K562 (cell line): ENCODE data around the gene LAMTOR4. TPM values are rescaled to one million over a fixed set of nuclear protein-coding genes. Genes with fewer than 3 reads are reported as not detected.

Source experiments
- HIVEP1 ChIP-seq: fragments of 250-450 bp; sonication (Bioruptor Pico); IDR thresholded peaks from 2 replicates; pipeline ENCODE4 v1.4.0; 2020; ENCODE audit warnings: mild to moderate bottlenecking
- LEF1 ChIP-seq: fragments of 450-650 bp; IDR thresholded peaks from 2 replicates; pipeline ENCODE4 v1.6.1; 2016; ENCODE audit warnings: mild to moderate bottlenecking
- MCM3 ChIP-seq: fragments of 450-650 bp; IDR thresholded peaks from 2 replicates; pipeline ENCODE4 v1.6.1; 2016
- MIER1 ChIP-seq: fragments of 450-650 bp; IDR thresholded peaks from 2 replicates; pipeline ENCODE4 v1.6.1; 2016; ENCODE audit warnings: antibody characterized with exemption, mild to moderate bottlenecking, low read depth
- MTA3 ChIP-seq: fragments of 450-650 bp; formaldehyde crosslinking; IDR thresholded peaks from 2 replicates; pipeline ENCODE4 v1.6.1; 2017; ENCODE audit warnings: mild to moderate bottlenecking, borderline replicate concordance
- RAD21 ChIP-seq, 2 experiments: fragments of 250-450 bp in 1 of 2; fragments of 450-650 bp in 1 of 2; sonication (Bioruptor Pico) in 1 of 2; formaldehyde crosslinking in 1 of 2; IDR thresholded peaks in 1 of 2; conservative IDR thresholded peaks in 1 of 2; 2 replicates each; pipeline versions ENCODE4 v1.4.0 to v1.8.0; 2020 to 2022; ENCODE audit warnings: mild to moderate bottlenecking in 2 of 2, moderate library complexity in 1 of 2
- TSC22D4 ChIP-seq: fragments of 450-650 bp; IDR thresholded peaks from 2 replicates; pipeline ENCODE4 v1.6.1; 2016; ENCODE audit warnings: missing genetic modification characterization, missing biosample characterization, control low read depth
- ZFPM2 ChIP-seq: fragments of 250-450 bp; sonication (Bioruptor Pico); IDR thresholded peaks from 2 replicates; pipeline ENCODE4 v1.5.1; 2022; ENCODE audit warnings: mild to moderate bottlenecking
- ZNF197 ChIP-seq: fragments of 200-800 bp; sonication (Bioruptor generic); IDR thresholded peaks from 2 replicates; pipeline ENCODE4 v1.6.1; 2016; ENCODE audit warnings: low read depth, missing genetic modification characterization, missing compliant biosample characterization
- polyA plus RNA-seq, 8 experiments: library from polyadenylated mRNA; depleted of rRNA in 4 of 8; stranded (reverse) in 5 of 8; unstranded in 3 of 8; fragments of >200 nt; fragmentation: Nextera tagmentation in 2 of 8; fragmentation: Illumina TruSeq in 1 of 8; extraction: Ambion mirVana in 2 of 8; extraction: Trizol in 1 of 8; gene quantifications; 2 replicates each; pipeline versions ENCODE4 v1.2.1 to v1.2.3, GENCODE V29; 2011 to 2014; ENCODE audit warnings: inconsistent platforms in 1 of 8, missing spikeins in 1 of 8
- total RNA-seq, 7 experiments: library from RNA; depleted of rRNA in 6 of 7; stranded (reverse); fragments of >200 nt in 6 of 7; fragmentation: Illumina TruSeq in 2 of 7; extraction: Trizol in 2 of 7; gene quantifications; 2 replicates each; pipeline versions ENCODE4 v1.2.1 to v1.2.3, GENCODE V29; 2011 to 2021; ENCODE audit warnings: low replicate concordance in 1 of 7
- TF ChIP-seq, protein P1 (sequence below): fragments of 250-450 bp; sonication (Bioruptor Pico); IDR thresholded peaks from 2 replicates; pipeline ENCODE4 v1.4.0; 2020
- TF ChIP-seq, protein P2 (sequence below): fragments of 450-650 bp; IDR thresholded peaks from one replicate; pipeline ENCODE4 v1.6.1; 2018; ENCODE audit warnings: mild to moderate bottlenecking, moderate library complexity; ENCODE audit not compliant: partially characterized antibody
- TF ChIP-seq, protein P3 (sequence below): fragments of 450-650 bp; IDR thresholded peaks from 2 replicates; pipeline ENCODE4 v1.6.1; 2016; ENCODE audit warnings: missing biosample characterization, missing genetic modification characterization
- TF ChIP-seq, protein P4 (sequence below): fragments of 250-450 bp; sonication (Bioruptor Pico); IDR thresholded peaks from 2 replicates; pipeline ENCODE4 v1.5.0; 2021; ENCODE audit warnings: mild to moderate bottlenecking, moderate library complexity
- TF ChIP-seq, protein P5 (sequence below): sonication (generic); formaldehyde crosslinking; IDR thresholded peaks from 2 replicates; pipeline ENCODE4 v1.9.0; 2022; ENCODE audit warnings: mild to moderate bottlenecking, missing genetic modification reagents

The LAMTOR4 gene
- total and polyA plus RNA-seq, 9 of the 15 experiments (the other 6 are each of a cell fraction or from before 2014, with no cell fraction given): 79.6 to 314 (median 195) TPM

DNA sequence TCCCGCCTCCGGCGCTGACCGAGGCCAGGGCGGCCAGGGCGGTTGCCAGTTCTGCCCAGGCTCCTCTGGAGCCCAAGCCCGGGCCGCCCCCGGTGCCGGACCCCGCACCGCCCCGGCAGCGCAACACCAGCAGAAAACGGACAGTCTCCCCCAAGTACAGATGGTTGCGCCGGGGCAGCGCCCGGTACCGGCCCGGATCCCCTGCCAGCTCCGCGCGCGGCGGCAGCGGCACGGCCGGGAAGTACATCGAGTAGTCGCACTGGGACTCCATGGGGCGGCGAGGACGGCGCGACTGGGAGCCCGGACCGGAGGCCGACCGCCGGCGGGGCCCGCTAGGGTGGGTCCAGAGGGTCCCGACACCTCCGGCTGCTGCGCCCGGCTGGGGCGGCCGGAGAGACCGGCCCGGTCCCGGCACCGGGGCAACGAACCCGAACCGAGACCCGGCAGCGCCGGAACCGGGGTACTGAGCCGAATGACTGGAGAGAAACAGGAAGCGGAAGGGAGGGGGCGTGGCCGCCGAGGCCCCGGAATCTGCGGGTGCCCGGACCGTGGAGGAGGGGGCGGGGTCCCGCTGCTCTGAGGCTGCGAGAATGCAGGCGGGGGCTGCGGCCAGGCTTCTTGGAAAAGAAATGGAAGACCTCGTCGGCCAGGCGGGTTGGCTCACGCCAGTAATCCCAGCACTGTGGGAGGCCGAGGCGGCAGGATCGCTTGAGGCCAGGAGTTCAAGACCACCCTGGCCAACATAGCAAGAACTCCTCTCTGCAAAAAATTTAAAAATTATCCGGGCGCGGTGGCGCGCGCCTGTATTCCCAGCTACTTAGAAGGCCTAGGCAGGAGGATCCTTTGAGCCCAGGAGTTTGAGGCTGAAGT lies 9.7 kb downstream of the LAMTOR4 start, which contains the start of gene TRAPPC14 (continued):
- TF ChIP-seq ZFPM2 (CRISPR knock-in tag): 0 out of 2 replicates have a peak, but pooled peaks have one; percentile 90
- no peak for TF ChIP-seq TSC22D4 (tag)
- TF ChIP-seq LEF1: peak; percentile 56; the same call in 1 of the 2 replicates
- TF ChIP-seq, protein P1, sequence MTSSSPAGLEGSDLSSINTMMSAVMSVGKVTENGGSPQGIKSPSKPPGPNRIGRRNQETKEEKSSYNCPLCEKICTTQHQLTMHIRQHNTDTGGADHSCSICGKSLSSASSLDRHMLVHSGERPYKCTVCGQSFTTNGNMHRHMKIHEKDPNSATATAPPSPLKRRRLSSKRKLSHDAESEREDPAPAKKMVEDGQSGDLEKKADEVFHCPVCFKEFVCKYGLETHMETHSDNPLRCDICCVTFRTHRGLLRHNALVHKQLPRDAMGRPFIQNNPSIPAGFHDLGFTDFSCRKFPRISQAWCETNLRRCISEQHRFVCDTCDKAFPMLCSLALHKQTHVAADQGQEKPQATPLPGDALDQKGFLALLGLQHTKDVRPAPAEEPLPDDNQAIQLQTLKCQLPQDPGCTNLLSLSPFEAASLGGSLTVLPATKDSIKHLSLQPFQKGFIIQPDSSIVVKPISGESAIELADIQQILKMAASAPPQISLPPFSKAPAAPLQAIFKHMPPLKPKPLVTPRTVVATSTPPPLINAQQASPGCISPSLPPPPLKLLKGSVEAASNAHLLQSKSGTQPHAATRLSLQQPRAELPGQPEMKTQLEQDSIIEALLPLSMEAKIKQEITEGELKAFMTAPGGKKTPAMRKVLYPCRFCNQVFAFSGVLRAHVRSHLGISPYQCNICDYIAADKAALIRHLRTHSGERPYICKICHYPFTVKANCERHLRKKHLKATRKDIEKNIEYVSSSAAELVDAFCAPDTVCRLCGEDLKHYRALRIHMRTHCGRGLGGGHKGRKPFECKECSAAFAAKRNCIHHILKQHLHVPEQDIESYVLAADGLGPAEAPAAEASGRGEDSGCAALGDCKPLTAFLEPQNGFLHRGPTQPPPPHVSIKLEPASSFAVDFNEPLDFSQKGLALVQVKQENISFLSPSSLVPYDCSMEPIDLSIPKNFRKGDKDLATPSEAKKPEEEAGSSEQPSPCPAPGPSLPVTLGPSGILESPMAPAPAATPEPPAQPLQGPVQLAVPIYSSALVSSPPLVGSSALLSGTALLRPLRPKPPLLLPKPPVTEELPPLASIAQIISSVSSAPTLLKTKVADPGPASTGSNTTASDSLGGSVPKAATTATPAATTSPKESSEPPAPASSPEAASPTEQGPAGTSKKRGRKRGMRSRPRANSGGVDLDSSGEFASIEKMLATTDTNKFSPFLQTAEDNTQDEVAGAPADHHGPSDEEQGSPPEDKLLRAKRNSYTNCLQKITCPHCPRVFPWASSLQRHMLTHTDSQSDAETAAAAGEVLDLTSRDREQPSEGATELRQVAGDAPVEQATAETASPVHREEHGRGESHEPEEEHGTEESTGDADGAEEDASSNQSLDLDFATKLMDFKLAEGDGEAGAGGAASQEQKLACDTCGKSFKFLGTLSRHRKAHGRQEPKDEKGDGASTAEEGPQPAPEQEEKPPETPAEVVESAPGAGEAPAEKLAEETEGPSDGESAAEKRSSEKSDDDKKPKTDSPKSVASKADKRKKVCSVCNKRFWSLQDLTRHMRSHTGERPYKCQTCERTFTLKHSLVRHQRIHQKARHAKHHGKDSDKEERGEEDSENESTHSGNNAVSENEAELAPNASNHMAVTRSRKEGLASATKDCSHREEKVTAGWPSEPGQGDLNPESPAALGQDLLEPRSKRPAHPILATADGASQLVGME (CRISPR knock-in tag): no peak
- TF ChIP-seq, protein P2, sequence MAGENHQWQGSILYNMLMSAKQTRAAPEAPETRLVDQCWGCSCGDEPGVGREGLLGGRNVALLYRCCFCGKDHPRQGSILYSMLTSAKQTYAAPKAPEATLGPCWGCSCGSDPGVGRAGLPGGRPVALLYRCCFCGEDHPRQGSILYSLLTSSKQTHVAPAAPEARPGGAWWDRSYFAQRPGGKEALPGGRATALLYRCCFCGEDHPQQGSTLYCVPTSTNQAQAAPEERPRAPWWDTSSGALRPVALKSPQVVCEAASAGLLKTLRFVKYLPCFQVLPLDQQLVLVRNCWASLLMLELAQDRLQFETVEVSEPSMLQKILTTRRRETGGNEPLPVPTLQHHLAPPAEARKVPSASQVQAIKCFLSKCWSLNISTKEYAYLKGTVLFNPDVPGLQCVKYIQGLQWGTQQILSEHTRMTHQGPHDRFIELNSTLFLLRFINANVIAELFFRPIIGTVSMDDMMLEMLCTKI: no peak
- TF ChIP-seq, protein P3, sequence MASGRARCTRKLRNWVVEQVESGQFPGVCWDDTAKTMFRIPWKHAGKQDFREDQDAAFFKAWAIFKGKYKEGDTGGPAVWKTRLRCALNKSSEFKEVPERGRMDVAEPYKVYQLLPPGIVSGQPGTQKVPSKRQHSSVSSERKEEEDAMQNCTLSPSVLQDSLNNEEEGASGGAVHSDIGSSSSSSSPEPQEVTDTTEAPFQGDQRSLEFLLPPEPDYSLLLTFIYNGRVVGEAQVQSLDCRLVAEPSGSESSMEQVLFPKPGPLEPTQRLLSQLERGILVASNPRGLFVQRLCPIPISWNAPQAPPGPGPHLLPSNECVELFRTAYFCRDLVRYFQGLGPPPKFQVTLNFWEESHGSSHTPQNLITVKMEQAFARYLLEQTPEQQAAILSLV (tag): 0 out of 2 replicates have a peak, but pooled peaks have one; percentile 43
- no peak; the same call in 1 of the 2 replicates for TF ChIP-seq MIER1
- TF ChIP-seq, protein P4, sequence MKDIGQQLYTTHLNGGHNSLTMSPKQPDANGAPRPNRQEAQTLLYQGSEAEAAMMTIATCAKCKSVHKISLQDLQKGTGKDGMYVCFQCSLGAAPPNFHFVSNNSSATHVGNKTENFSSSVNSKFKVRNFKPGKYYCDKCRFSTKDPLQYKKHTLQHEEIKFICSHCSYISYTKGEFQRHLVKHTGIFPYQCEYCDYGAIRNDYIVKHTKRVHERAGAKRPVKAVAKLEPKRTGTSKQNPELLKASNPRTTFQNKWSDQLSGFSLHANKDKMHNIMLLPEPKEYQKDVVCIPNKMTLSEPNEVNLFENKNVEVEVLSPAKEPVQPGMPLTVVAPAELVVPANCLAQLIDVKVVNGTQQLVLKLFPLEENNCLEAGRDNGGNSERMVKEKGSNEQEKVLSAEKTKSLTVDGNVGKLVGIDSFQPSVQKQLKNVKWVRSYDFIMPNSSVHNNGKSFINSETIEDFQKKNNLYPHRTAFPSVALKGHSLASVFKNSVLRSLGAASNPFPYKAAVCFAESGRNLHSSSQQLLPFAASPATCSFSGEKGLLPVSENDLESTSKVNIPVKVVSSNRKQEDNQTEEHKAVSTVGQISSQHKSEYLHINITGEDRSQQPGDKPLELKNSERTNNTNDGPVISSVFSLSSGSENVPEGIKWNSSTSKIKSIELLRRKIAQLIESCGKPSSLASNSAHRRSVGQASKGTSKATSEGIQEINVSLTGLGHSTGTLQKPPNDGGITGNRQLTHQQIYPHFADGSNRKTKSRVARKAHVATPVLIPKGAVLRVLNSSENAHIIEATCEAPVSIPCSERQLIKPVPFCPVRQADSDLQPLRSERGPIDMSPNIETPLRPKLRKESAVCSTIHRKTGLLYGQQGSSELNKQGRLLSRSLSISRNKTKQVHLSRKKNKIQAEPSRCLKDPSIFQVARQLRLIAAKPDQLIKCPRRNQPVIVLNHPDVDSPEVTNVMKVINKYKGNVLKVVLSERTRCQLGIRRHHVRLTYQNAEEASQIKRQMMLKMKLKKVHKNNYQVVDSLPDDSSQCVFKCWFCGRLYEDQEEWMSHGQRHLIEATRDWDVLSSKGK (CRISPR knock-in tag): no peak
- no peak; the same call in 1 of the 2 replicates for TF ChIP-seq MTA3
- TF ChIP-seq MCM3: no peak
- no peak for TF ChIP-seq HIVEP1
- TF ChIP-seq RAD21 (CRISPR knock-in tag; conservative IDR thresholded peaks at IDR 0.05 in 1 of 2, IDR thresholded peaks at IDR 0.05 in 1 of 2): peak in 1 of 2 experiments; percentile 8; a peak in 1 of 4 replicates
- TF ChIP-seq, protein P5, sequence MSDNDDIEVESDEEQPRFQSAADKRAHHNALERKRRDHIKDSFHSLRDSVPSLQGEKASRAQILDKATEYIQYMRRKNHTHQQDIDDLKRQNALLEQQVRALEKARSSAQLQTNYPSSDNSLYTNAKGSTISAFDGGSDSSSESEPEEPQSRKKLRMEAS (CRISPR knock-in tag): peak; percentile 57; the same call in 1 of the 2 replicates
- TF ChIP-seq ZNF197 (CRISPR knock-in tag): no peak
